ENCODE results near the gene RANBP3L.
"Not testable (repeated sequence)": the region's sequence is repeated elsewhere in the genome, so short reads cannot be mapped to it uniquely, and the experiment has no call there.

Gene RANBP3L

DNA sequence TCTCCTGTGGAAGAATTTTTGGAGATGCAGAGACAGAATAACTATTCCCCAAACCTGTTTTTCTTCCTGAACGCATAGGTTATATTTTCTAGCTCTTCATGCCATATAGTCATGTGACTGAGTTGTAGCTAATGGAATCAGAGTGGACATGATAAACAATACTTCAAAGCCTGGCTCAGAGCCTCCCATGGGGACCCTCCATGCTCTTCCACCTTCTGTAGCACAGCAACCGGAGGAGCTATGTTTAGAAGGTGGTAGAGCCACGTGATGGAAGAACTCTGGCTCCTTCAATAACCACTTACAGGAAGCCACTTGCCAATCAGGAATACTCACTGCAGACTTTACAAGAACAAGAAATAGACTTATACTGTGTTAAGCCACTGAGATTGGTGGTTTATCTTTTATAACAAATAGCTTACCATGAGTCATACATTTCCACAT lies 99.2 kb downstream of the RANBP3L start:
- no peak for DNase-seq

- DNase-seq = no peak
Measured at GRCh38 chr5:36200513-36200912, 101.2 kb downstream of the RANBP3L start.

GRCh38 chr5:36199620-36200019 lies 102.1 kb downstream of the RANBP3L start:
- no peak for DNase-seq

DNA sequence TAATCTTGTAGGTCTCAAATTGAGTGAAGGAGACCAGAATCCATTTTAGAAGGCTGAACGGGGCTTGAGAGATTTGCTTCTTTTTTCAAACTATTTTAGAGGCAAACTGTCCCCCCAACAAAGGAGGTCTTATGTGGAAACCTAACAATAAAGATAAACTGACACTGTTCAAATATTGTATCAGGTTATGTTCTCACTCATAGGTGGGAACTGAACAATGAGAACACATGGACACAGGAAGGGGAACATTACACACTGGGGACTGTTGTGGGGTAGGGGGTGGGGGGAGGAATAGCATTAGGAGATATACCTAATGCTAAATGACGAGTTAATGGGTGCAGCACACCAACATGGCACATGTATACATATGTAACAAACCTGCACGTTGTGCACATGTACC lies 102.9 kb downstream of the RANBP3L start:
- DNase-seq = not testable (repeated sequence)

Measured in NCI-H1092 (cell line).